ENCODE measurements around the gene GPR84. TPM values are rescaled to one million over a fixed set of nuclear protein-coding genes. Genes with fewer than 3 reads are reported as not detected.

Gene GPR84
- total and polyA plus RNA-seq, 12 donors = 0.18 to 6.8 (median 1.2) TPM; not detected in 1

- H3K36me3 ChIP-seq (replicated peaks in 1 of 2) = no peaks in the 10 kb centered on the region
- H3K9me3 ChIP-seq (replicated peaks in 1 of 3) = no peaks in the 10 kb centered on the region
- no peaks in the 10 kb centered on the region for H3K27me3 ChIP-seq
- H3K27ac ChIP-seq = no peak overlapping the region
- no peak for DNase-seq
- intact Hi-C loops (cut with DNase I) = loop anchor here (5.0 to 10.0 kb wide), 3 partner anchors 68 to 141 kb away; no protein-coding TSS in a partner anchor
- no peak overlapping the region for H3K4me3 ChIP-seq
- no peak for TF ChIP-seq POLR2A (IDR thresholded peaks at IDR 0.05)
- no peak for TF ChIP-seq CTCF (IDR thresholded peaks at IDR 0.05)
- WGBS, 4 donors = 70 to 78% (median 76%) methylated on average over 4 to 8 of the region's 8 CpGs
- H3K4me1 ChIP-seq (replicated peaks in 1 of 2) = peaks cover 14 to 23% of the 10 kb centered on the region in 2 donors
Measured at GRCh38 chr12:54363047-54363446, 1.2 kb downstream of the GPR84 start.

GRCh38 chr12:54360717-54361456, 3.4 kb downstream of the GPR84 start:
- peaks cover 14 to 26% of the 10 kb centered on the region in 2 donors for H3K4me1 ChIP-seq (replicated peaks in 1 of 2)
- TF ChIP-seq CTCF (IDR thresholded peaks at IDR 0.05) = peak; percentile 72 to 97 (median 92)
- no peak for TF ChIP-seq POLR2A (IDR thresholded peaks at IDR 0.05)
- H3K27ac ChIP-seq = peak overlapping the region in 3 of 5 donors; percentile 93 to 96 (median 96)
- no peaks in the 10 kb centered on the region for H3K27me3 ChIP-seq
- peak; percentile 80 to 94 (median 86) for DNase-seq
- no peaks in the 10 kb centered on the region for H3K36me3 ChIP-seq (replicated peaks in 1 of 2)
- WGBS, 4 donors = 54 to 61% (median 57%) methylated on average over 16 of the region's 16 CpGs
- no peaks in the 10 kb centered on the region for H3K9me3 ChIP-seq (replicated peaks in 1 of 3)
- H3K4me3 ChIP-seq = no peak overlapping the region
- intact Hi-C loops (cut with DNase I) = loop anchor here (5.0 to 10.0 kb wide), 3 partner anchors 66 to 139 kb away; no protein-coding TSS in a partner anchor

- intact Hi-C loops (cut with DNase I) = loop anchor here (5.0 to 10.0 kb wide), 3 partner anchors 65 to 138 kb away; no protein-coding TSS in a partner anchor
- Histone ChIP-seq H3K4me3 (peak overlapping the region in 2 of 4 donors; percentile 23 to 59), H3K4me1 (replicated peaks in 1 of 2) (peaks cover 14 to 26% of the 10 kb centered on the region in 2 donors), H3K27me3 (no peaks in the 10 kb centered on the region), H3K36me3 (replicated peaks in 1 of 2) (no peaks in the 10 kb centered on the region), H3K27ac (peak overlapping the region; percentile 78 to 96 (median 93)), H3K9me3 (replicated peaks in 1 of 3) (no peaks in the 10 kb centered on the region)
- 39 to 44% (median 41%) methylated on average over 9 of the region's 9 CpGs for WGBS, 4 donors
- no peak for TF ChIP-seq CTCF (IDR thresholded peaks at IDR 0.05)
- TF ChIP-seq POLR2A (IDR thresholded peaks at IDR 0.05) = no peak
- no peak for DNase-seq
Measured at GRCh38 chr12:54359762-54360351, 4.4 kb downstream of the GPR84 start.

- DNase-seq = peak; percentile 96 to 99 (median 98)
- Histone ChIP-seq H3K27me3 (no peaks in the 10 kb centered on the region), H3K27ac (peak overlapping the region; percentile 78 to 96 (median 93)), H3K4me3 (peak overlapping the region; percentile 1 to 69 (median 54)), H3K4me1 (replicated peaks in 1 of 2) (peaks cover 14 to 26% of the 10 kb centered on the region in 2 donors), H3K9me3 (replicated peaks in 1 of 3) (no peaks in the 10 kb centered on the region), H3K36me3 (replicated peaks in 1 of 2) (no peaks in the 10 kb centered on the region)
- WGBS, 4 donors = 0 to 1% (median 1%) methylated on average over 36 to 40 of the region's 40 CpGs
- peak in 3 of 6 experiments; percentile 3 to 21 (median 5) for TF ChIP-seq CTCF (IDR thresholded peaks at IDR 0.05)
- peak in 1 of 2 donors; percentile 79 for TF ChIP-seq POLR2A (IDR thresholded peaks at IDR 0.05)
- intact Hi-C loops (cut with DNase I) = no loop called here
Measured at GRCh38 chr12:54358945-54359761, 5.1 kb downstream of the GPR84 start.

All from adrenal gland (tissue), 12 donors.